SK-N-SH treated with all-trans-retinoic acid at 6 μM for 48 hours (cell line): ENCODE measurements around the gene KRT36.

Experiments
- ATAC-seq: fragments of 200-7000 bp; cut with Tn5 transposase; 3 replicates; pipeline ENCODE4 v1.9.1; 2020; ENCODE audit warnings: mild to moderate bottlenecking, moderate library complexity
- ARNTL ChIP-seq: fragments of 450-650 bp; formaldehyde crosslinking; IDR thresholded peaks from 2 replicates; pipeline ENCODE4 v1.5.0; 2020; ENCODE audit warnings: low read depth, mild to moderate bottlenecking, moderate library complexity, borderline replicate concordance
- BACH2 ChIP-seq: fragments of 250-450 bp; sonication (Bioruptor Pico); IDR thresholded peaks from 2 replicates; pipeline ENCODE4 v1.9.0; 2021; ENCODE audit warnings: mild to moderate bottlenecking, borderline replicate concordance
- CSDC2 ChIP-seq: fragments of 250-450 bp; sonication (Bioruptor Pico); IDR thresholded peaks from 2 replicates; pipeline ENCODE4 v1.5.0; 2020; ENCODE audit warnings: mild to moderate bottlenecking, moderate library complexity
- GLIS3 ChIP-seq: fragments of 250-450 bp; sonication (Bioruptor Pico); IDR thresholded peaks from 2 replicates; pipeline ENCODE4 v1.5.0; 2020; ENCODE audit warnings: mild to moderate bottlenecking, moderate library complexity
- ISL1 ChIP-seq: fragments of 250-450 bp; sonication (Bioruptor Pico); IDR thresholded peaks from 2 replicates; pipeline ENCODE4 v2.1.2; 2022; ENCODE audit warnings: mild to moderate bottlenecking, moderate library complexity
- POU6F1 ChIP-seq: fragments of 250-450 bp; sonication (Bioruptor Pico); IDR thresholded peaks from 2 replicates; pipeline ENCODE4 v1.8.0; 2021; ENCODE audit warnings: low read depth, mild to moderate bottlenecking, moderate library complexity, borderline replicate concordance
- PPARA ChIP-seq: fragments of 250-450 bp; sonication (Bioruptor Pico); IDR thresholded peaks from 2 replicates; pipeline ENCODE4 v1.5.0; 2020; ENCODE audit warnings: mild to moderate bottlenecking, borderline replicate concordance
- SNAI2 ChIP-seq: fragments of 250-450 bp; sonication (Bioruptor Pico); IDR thresholded peaks from 2 replicates; pipeline ENCODE4 v1.5.0; 2020; ENCODE audit warnings: mild to moderate bottlenecking, moderate library complexity
- ZFP3 ChIP-seq: fragments of 250-450 bp; sonication (Bioruptor Pico); IDR thresholded peaks from 2 replicates; pipeline ENCODE4 v1.5.0; 2020; ENCODE audit warnings: mild to moderate bottlenecking, moderate library complexity
- ZFP30 ChIP-seq: fragments of 450-650 bp; formaldehyde crosslinking; IDR thresholded peaks from 2 replicates; pipeline ENCODE4 v1.5.0; 2022; ENCODE audit warnings: mild to moderate bottlenecking, moderate library complexity
- ZNF565 ChIP-seq: fragments of 450-650 bp; formaldehyde crosslinking; conservative IDR thresholded peaks from 2 replicates; pipeline ENCODE4 v1.5.0; 2020; ENCODE audit warnings: low read depth, mild to moderate bottlenecking, moderate library complexity
- ZNF70 ChIP-seq: fragments of 450-650 bp; formaldehyde crosslinking; IDR thresholded peaks from 2 replicates; pipeline ENCODE4 v1.5.0; 2020; ENCODE audit warnings: mild to moderate bottlenecking, moderate library complexity
- ZNF8 ChIP-seq: fragments of 450-650 bp; formaldehyde crosslinking; IDR thresholded peaks from 2 replicates; pipeline ENCODE4 v1.5.0; 2020; ENCODE audit warnings: mild to moderate bottlenecking, moderate library complexity
- TF ChIP-seq, protein P1 (sequence below): fragments of 250-450 bp; sonication (Bioruptor Pico); IDR thresholded peaks from 2 replicates; pipeline ENCODE4 v1.5.0; 2020; ENCODE audit warnings: mild to moderate bottlenecking, moderate library complexity
- TF ChIP-seq, protein P2 (sequence below): fragments of 250-450 bp; sonication (Bioruptor Pico); IDR thresholded peaks from 2 replicates; pipeline ENCODE4 v1.8.0; 2020; ENCODE audit warnings: mild to moderate bottlenecking, moderate library complexity, borderline replicate concordance
- TF ChIP-seq, protein P3 (sequence below): fragments of 250-450 bp; sonication (Bioruptor Pico); IDR thresholded peaks from 2 replicates; pipeline ENCODE4 v1.5.1; 2021; ENCODE audit warnings: mild to moderate bottlenecking, moderate library complexity

KRT36 gene

DNA sequence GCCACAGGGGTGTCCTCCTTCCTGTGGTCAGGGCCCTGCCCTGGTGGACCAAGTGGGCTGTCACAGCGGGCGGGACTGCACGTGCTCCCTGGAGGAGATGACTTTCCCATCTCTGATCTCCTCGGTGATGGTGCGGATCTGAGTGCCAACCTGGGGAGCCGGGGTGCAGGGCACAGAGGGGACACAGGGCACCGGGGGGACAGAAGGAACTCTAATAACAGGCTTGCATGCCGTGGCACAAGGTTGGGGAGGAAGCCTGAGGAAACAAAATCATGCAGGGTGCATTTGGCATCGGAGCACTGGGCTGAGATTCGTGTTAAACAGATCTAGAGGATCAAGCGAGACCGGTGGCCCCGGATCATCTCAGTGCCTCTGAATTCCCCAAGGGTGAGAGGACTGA lies 3.4 kb downstream of the KRT36 start:
- no peak for ATAC-seq
- TF ChIP-seq ZFP3 (CRISPR knock-in tag) (no peak), ZNF70 (CRISPR knock-in tag) (no peak), BACH2 (CRISPR knock-in tag) (no peak), CSDC2 (CRISPR knock-in tag) (no peak), SNAI2 (CRISPR knock-in tag) (no peak), PPARA (CRISPR knock-in tag) (no peak), ARNTL (no peak), ZNF8 (no peak), ISL1 (no peak), POU6F1 (CRISPR knock-in tag) (no peak), ZNF565 (CRISPR knock-in tag) (no peak), GLIS3 (CRISPR knock-in tag) (no peak), ZFP30 (CRISPR knock-in tag) (no peak)
- TF ChIP-seq, protein P1, sequence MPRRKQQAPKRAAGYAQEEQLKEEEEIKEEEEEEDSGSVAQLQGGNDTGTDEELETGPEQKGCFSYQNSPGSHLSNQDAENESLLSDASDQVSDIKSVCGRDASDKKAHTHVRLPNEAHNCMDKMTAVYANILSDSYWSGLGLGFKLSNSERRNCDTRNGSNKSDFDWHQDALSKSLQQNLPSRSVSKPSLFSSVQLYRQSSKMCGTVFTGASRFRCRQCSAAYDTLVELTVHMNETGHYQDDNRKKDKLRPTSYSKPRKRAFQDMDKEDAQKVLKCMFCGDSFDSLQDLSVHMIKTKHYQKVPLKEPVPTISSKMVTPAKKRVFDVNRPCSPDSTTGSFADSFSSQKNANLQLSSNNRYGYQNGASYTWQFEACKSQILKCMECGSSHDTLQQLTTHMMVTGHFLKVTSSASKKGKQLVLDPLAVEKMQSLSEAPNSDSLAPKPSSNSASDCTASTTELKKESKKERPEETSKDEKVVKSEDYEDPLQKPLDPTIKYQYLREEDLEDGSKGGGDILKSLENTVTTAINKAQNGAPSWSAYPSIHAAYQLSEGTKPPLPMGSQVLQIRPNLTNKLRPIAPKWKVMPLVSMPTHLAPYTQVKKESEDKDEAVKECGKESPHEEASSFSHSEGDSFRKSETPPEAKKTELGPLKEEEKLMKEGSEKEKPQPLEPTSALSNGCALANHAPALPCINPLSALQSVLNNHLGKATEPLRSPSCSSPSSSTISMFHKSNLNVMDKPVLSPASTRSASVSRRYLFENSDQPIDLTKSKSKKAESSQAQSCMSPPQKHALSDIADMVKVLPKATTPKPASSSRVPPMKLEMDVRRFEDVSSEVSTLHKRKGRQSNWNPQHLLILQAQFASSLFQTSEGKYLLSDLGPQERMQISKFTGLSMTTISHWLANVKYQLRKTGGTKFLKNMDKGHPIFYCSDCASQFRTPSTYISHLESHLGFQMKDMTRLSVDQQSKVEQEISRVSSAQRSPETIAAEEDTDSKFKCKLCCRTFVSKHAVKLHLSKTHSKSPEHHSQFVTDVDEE = no peak
- TF ChIP-seq, protein P2, sequence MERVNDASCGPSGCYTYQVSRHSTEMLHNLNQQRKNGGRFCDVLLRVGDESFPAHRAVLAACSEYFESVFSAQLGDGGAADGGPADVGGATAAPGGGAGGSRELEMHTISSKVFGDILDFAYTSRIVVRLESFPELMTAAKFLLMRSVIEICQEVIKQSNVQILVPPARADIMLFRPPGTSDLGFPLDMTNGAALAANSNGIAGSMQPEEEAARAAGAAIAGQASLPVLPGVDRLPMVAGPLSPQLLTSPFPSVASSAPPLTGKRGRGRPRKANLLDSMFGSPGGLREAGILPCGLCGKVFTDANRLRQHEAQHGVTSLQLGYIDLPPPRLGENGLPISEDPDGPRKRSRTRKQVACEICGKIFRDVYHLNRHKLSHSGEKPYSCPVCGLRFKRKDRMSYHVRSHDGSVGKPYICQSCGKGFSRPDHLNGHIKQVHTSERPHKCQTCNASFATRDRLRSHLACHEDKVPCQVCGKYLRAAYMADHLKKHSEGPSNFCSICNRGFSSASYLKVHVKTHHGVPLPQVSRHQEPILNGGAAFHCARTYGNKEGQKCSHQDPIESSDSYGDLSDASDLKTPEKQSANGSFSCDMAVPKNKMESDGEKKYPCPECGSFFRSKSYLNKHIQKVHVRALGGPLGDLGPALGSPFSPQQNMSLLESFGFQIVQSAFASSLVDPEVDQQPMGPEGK (CRISPR knock-in tag) = no peak

DNA sequence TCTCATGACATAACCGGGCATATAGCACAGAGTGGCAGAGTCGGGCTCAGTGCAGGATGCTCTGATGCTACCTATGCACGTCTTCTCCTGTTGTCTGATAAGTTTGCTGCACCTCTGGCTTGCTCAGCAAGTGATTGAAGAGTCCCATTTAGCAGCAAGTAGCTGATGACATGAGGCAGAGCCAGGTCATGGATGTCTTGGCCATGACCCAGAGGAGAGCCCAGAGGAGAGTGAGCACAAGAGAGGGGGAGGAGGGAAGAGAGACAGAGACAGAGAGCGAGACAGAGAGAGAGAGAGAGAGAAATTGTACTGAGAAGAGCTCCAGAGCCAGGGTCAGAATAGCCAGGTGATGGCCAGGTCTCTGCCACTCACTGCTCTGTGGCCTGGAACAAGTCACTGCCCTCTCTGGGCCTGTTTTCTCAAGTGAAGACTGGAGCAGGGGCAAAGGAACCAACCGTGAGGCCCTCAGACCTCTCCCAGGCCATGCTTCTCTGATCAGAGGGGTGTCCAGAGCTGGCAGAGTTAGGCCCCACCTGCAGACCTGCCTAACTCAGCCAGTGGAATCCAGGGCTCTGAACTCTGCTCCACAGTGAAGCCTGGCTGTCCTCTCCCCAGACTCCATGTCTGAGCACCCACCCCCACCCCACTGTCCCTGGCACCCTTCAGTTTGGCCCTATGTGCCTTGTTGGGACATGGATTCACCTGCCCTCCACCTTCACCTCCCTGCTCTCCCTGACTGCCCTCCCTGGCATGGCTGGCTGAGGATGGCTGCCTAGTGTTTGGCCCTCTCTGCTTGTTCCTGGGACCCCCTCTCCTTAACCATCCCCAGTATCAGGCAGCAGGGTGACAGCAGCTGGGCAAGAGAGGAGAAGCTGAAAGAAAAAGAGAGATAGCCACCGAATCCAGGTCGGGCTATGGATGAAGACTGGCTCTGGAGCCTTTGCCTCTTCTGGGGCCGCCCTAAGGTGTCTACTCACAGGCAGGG lies 4.5 kb downstream of the KRT36 start:
- no peak for TF ChIP-seq GLIS3 (CRISPR knock-in tag)
- TF ChIP-seq, protein P1 = no peak
- no peak for TF ChIP-seq BACH2 (CRISPR knock-in tag)
- TF ChIP-seq, protein P2 (CRISPR knock-in tag) = no peak
- no peak for TF ChIP-seq ZFP3 (CRISPR knock-in tag)
- no peak for TF ChIP-seq CSDC2 (CRISPR knock-in tag)
- TF ChIP-seq, protein P3, sequence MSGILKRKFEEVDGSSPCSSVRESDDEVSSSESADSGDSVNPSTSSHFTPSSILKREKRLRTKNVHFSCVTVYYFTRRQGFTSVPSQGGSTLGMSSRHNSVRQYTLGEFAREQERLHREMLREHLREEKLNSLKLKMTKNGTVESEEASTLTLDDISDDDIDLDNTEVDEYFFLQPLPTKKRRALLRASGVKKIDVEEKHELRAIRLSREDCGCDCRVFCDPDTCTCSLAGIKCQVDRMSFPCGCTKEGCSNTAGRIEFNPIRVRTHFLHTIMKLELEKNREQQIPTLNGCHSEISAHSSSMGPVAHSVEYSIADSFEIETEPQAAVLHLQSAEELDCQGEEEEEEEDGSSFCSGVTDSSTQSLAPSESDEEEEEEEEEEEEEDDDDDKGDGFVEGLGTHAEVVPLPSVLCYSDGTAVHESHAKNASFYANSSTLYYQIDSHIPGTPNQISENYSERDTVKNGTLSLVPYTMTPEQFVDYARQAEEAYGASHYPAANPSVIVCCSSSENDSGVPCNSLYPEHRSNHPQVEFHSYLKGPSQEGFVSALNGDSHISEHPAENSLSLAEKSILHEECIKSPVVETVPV (CRISPR knock-in tag) = no peak
- TF ChIP-seq, all 23 proteins: peak for 0
- no peak for ATAC-seq
